ENCODE data around the gene FGF12. TPM values are rescaled to one million over a fixed set of nuclear protein-coding genes. Genes with fewer than 3 reads are reported as not detected.

FGF12 gene
- total and polyA plus RNA-seq, 4 donors, result 34.1 to 113 (median 78.0) TPM

- H3K27ac ChIP-seq (ENCODE audit: low read depth, low read length), result no peak overlapping the region
These were observed 283.1 kb downstream of the FGF12 start for GRCh38 chr3:192444096-192444790.

DNA sequence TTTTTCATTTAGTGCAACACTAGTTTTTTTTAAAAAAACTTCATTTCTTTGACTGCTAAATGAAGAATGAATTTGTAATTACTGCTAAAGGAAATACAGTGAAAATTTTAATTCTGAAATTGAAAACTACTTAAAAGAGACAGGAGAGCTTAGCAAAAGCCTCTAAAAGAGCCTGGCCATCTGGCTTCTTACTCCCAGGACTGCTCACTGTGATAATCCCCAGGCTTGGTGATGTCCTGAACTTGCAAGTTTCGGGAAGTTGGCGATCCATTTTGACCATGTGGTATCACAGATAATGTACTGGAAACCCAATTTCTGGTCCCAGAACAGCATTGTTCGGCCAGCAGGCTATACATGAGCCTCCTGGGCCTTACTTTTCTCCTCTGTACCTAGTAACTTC, 292.1 kb downstream of the FGF12 start:
- Histone ChIP-seq H3K4me3 (ENCODE audit: low read depth, low read length) (no peak overlapping the region), H3K4me1 (ENCODE audit: control insufficient read depth, insufficient read depth, low read length) (no peaks in the 10 kb centered on the region), H3K27ac (ENCODE audit: low read depth, low read length) (no peak overlapping the region), H3K9me3 (ENCODE audit: control insufficient read depth, insufficient read depth, low read length) (no peaks in the 10 kb centered on the region), H3K36me3 (ENCODE audit: control insufficient read depth, insufficient read depth, low read length) (no peaks in the 10 kb centered on the region), H3K27me3 (ENCODE audit: control insufficient read depth, insufficient read depth, low read length) (no peaks in the 10 kb centered on the region)
- no peak for DNase-seq (ENCODE audit: low read depth in 4 of 6, low spot score in 6 of 6)
- WGBS (ENCODE audit: insufficient coverage), result 91% methylated on average over 2 of the region's 3 CpGs

More at GRCh38 chr3:192444096-192444790, 283.1 kb downstream of the FGF12 start:
- H3K9me3 ChIP-seq (ENCODE audit: control insufficient read depth, insufficient read depth, low read length), result no peaks in the 10 kb centered on the region
- H3K4me1 ChIP-seq (ENCODE audit: control insufficient read depth, insufficient read depth, low read length), result no peaks in the 10 kb centered on the region
- no peak overlapping the region for H3K4me3 ChIP-seq (ENCODE audit: low read depth, low read length)
- DNase-seq (ENCODE audit: low read depth in 4 of 6, low spot score in 6 of 6), result peak; percentile 67 to 97 (median 78)
- H3K36me3 ChIP-seq (ENCODE audit: control insufficient read depth, insufficient read depth, low read length), result no peaks in the 10 kb centered on the region
- 16% methylated on average over 7 of the region's 12 CpGs for WGBS (ENCODE audit: insufficient coverage)
- H3K27me3 ChIP-seq (ENCODE audit: control insufficient read depth, insufficient read depth, low read length), result peaks cover 5% of the 10 kb centered on the region

GRCh38 chr3:192434186-192434585, 293.2 kb downstream of the FGF12 start:
- no peaks in the 10 kb centered on the region for H3K9me3 ChIP-seq (ENCODE audit: control insufficient read depth, insufficient read depth, low read length)
- H3K27me3 ChIP-seq (ENCODE audit: control insufficient read depth, insufficient read depth, low read length), result no peaks in the 10 kb centered on the region
- no peak overlapping the region for H3K4me3 ChIP-seq (ENCODE audit: low read depth, low read length)
- WGBS (ENCODE audit: insufficient coverage), result 89% methylated on average over 1 of the region's 2 CpGs
- H3K4me1 ChIP-seq (ENCODE audit: control insufficient read depth, insufficient read depth, low read length), result no peaks in the 10 kb centered on the region
- H3K36me3 ChIP-seq (ENCODE audit: control insufficient read depth, insufficient read depth, low read length), result no peaks in the 10 kb centered on the region
- no peak for DNase-seq (ENCODE audit: low read depth in 4 of 6, low spot score in 6 of 6)
- no peak overlapping the region for H3K27ac ChIP-seq (ENCODE audit: low read depth, low read length)

- no peaks in the 10 kb centered on the region for H3K36me3 ChIP-seq (ENCODE audit: control insufficient read depth, insufficient read depth, low read length)
- WGBS (ENCODE audit: insufficient coverage), result 83% methylated on average over 3 of the region's 5 CpGs
These were observed 293.6 kb downstream of the FGF12 start for GRCh38 chr3:192433704-192434103.

DNA sequence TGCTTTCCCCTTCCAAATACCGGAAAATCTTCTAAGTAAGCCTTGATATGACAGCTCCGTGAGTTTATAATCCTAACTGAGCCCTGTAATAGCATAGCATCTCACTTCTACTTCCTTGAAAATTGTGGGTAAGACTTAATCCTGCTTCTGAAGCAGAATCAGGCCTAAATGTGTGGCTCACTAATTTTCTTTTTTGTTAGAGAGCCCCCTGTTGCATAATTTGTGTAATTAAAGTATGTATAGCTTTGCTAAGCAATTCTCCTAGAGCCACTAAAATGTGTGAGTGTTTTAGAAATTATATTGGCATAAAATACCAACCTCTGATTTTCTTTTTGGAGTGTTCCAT, 304.4 kb downstream of the FGF12 start:
- DNase-seq (ENCODE audit: low read depth in 4 of 6, low spot score in 6 of 6), result peak in 2 of 6 donors; percentile 53 to 91
- no peaks in the 10 kb centered on the region for H3K9me3 ChIP-seq (ENCODE audit: control insufficient read depth, insufficient read depth, low read length)
- no peaks in the 10 kb centered on the region for H3K4me1 ChIP-seq (ENCODE audit: control insufficient read depth, insufficient read depth, low read length)
- H3K36me3 ChIP-seq (ENCODE audit: control insufficient read depth, insufficient read depth, low read length), result no peaks in the 10 kb centered on the region
- H3K27ac ChIP-seq (ENCODE audit: low read depth, low read length), result no peak overlapping the region
- H3K4me3 ChIP-seq (ENCODE audit: low read depth, low read length), result no peak overlapping the region
- H3K27me3 ChIP-seq (ENCODE audit: control insufficient read depth, insufficient read depth, low read length), result no peaks in the 10 kb centered on the region
- WGBS (ENCODE audit: insufficient coverage), result no CpG with 5 or more reads among the region's 2 CpGs

More at GRCh38 chr3:192433704-192434103, 293.6 kb downstream of the FGF12 start:
- Histone ChIP-seq H3K27ac (ENCODE audit: low read depth, low read length) (no peak overlapping the region), H3K27me3 (ENCODE audit: control insufficient read depth, insufficient read depth, low read length) (no peaks in the 10 kb centered on the region), H3K4me1 (ENCODE audit: control insufficient read depth, insufficient read depth, low read length) (no peaks in the 10 kb centered on the region), H3K4me3 (ENCODE audit: low read depth, low read length) (no peak overlapping the region), H3K9me3 (ENCODE audit: control insufficient read depth, insufficient read depth, low read length) (no peaks in the 10 kb centered on the region)
- DNase-seq (ENCODE audit: low read depth in 4 of 6, low spot score in 6 of 6), result no peak

DNA sequence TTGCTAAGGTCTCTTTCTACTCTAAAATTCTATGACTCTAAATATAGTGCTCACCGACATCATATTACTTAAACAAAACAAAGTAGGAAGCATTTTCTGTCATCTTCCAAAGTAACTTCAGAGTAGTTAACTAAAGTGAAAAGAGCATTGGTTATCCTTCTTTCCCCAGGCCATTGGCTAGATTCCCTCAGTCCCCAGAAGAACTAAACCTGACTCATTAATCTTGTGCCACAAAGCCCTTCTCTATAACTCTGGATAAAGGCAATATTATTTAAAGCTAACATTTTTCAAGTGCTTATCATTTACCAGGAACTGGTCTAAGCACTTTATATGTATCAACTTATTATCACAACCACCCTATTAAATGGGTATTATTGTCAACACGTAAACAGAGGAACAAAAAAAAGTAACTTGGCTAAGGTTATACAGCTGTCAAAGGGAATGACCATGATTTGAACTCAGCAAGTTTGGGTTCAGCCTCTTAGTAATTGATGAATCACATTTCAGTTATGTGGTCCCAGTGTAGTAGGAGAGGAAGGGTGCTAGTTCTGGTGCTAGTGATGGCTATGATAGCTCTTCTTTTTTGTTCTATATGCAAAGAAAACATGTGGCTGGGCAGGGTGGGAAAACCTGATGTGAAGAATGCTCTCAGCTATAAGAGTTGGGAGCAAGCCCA, 304.9 kb downstream of the FGF12 start:
- Histone ChIP-seq H3K4me1 (ENCODE audit: control insufficient read depth, insufficient read depth, low read length) (no peaks in the 10 kb centered on the region), H3K27me3 (ENCODE audit: control insufficient read depth, insufficient read depth, low read length) (no peaks in the 10 kb centered on the region), H3K9me3 (ENCODE audit: control insufficient read depth, insufficient read depth, low read length) (no peaks in the 10 kb centered on the region), H3K4me3 (ENCODE audit: low read depth, low read length) (no peak overlapping the region), H3K27ac (ENCODE audit: low read depth, low read length) (no peak overlapping the region), H3K36me3 (ENCODE audit: control insufficient read depth, insufficient read depth, low read length) (no peaks in the 10 kb centered on the region)
- no CpG with 5 or more reads among the region's 2 CpGs for WGBS (ENCODE audit: insufficient coverage)
- no peak for DNase-seq (ENCODE audit: low read depth in 4 of 6, low spot score in 6 of 6)

DNA sequence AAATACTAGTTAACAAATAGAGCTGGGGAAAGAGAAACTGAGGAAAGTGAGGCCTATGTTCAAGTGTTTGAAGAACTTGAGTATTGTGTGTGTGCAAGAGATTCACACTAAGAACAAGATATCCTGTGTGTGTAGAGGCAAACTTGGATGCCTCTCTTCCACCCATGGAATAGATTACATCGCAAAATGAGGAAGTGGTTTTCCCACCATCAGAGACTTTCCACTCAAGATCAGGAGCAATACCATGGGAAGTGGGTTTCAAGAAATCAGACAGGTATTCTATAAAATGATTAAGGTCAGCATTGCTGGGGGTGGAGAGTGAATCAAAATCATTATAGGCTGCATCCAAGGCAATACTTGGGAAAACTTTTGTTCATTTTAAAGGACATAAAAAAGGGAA, 308.0 kb downstream of the FGF12 start:
- H3K9me3 ChIP-seq (ENCODE audit: control insufficient read depth, insufficient read depth, low read length), result no peaks in the 10 kb centered on the region
- H3K4me1 ChIP-seq (ENCODE audit: control insufficient read depth, insufficient read depth, low read length), result no peaks in the 10 kb centered on the region
- no peaks in the 10 kb centered on the region for H3K36me3 ChIP-seq (ENCODE audit: control insufficient read depth, insufficient read depth, low read length)
- no peak overlapping the region for H3K27ac ChIP-seq (ENCODE audit: low read depth, low read length)
- no peaks in the 10 kb centered on the region for H3K27me3 ChIP-seq (ENCODE audit: control insufficient read depth, insufficient read depth, low read length)
- H3K4me3 ChIP-seq (ENCODE audit: low read depth, low read length), result no peak overlapping the region
- no peak for DNase-seq (ENCODE audit: low read depth in 4 of 6, low spot score in 6 of 6)
- WGBS (ENCODE audit: insufficient coverage), result no CpG with 5 or more reads among the region's 1 CpG

- Histone ChIP-seq H3K27me3 (ENCODE audit: control insufficient read depth, insufficient read depth, low read length) (peaks cover 2% of the 10 kb centered on the region), H3K27ac (ENCODE audit: low read depth, low read length) (no peak overlapping the region), H3K4me3 (ENCODE audit: low read depth, low read length) (no peak overlapping the region), H3K36me3 (ENCODE audit: control insufficient read depth, insufficient read depth, low read length) (no peaks in the 10 kb centered on the region), H3K9me3 (ENCODE audit: control insufficient read depth, insufficient read depth, low read length) (no peaks in the 10 kb centered on the region), H3K4me1 (ENCODE audit: control insufficient read depth, insufficient read depth, low read length) (no peaks in the 10 kb centered on the region)
- no peak for DNase-seq (ENCODE audit: low read depth in 4 of 6, low spot score in 6 of 6)
These were observed 309.7 kb downstream of the FGF12 start for GRCh38 chr3:192417559-192418055.

- Histone ChIP-seq H3K27me3 (ENCODE audit: control insufficient read depth, insufficient read depth, low read length) (peaks cover 2% of the 10 kb centered on the region), H3K4me3 (ENCODE audit: low read depth, low read length) (no peak overlapping the region), H3K9me3 (ENCODE audit: control insufficient read depth, insufficient read depth, low read length) (no peaks in the 10 kb centered on the region), H3K4me1 (ENCODE audit: control insufficient read depth, insufficient read depth, low read length) (no peaks in the 10 kb centered on the region), H3K27ac (ENCODE audit: low read depth, low read length) (no peak overlapping the region), H3K36me3 (ENCODE audit: control insufficient read depth, insufficient read depth, low read length) (no peaks in the 10 kb centered on the region)
- DNase-seq (ENCODE audit: low read depth in 4 of 6, low spot score in 6 of 6), result peak in 1 of 6 donors; percentile 29
- no CpG with 5 or more reads among the region's 2 CpGs for WGBS (ENCODE audit: insufficient coverage)
These were observed 310.3 kb downstream of the FGF12 start for GRCh38 chr3:192417017-192417416.

DNA sequence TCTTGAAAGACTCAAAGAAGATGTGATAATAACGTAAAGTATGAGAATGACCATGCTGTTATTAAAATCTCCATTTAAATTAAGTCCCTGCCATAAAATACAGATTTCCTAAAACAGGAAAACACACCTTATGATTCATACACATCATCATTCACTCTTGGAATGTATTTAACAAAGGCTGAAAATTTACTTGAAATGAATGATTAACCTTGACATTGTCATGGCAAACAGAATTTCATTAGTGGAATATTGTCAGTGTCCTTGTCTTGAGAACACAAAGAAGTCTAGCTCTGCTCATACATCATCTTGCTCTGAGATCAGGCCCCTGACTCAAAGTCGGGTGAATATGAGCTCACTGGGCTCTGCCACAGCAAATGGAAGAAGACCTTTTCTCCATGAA, 313.9 kb downstream of the FGF12 start:
- DNase-seq (ENCODE audit: low read depth in 4 of 6, low spot score in 6 of 6), result no peak
- no CpG with 5 or more reads among the region's 2 CpGs for WGBS (ENCODE audit: insufficient coverage)
- no peak overlapping the region for H3K4me3 ChIP-seq (ENCODE audit: low read depth, low read length)
- peaks cover 12% of the 10 kb centered on the region for H3K27me3 ChIP-seq (ENCODE audit: control insufficient read depth, insufficient read depth, low read length)
- H3K4me1 ChIP-seq (ENCODE audit: control insufficient read depth, insufficient read depth, low read length), result peaks cover 7% of the 10 kb centered on the region
- H3K9me3 ChIP-seq (ENCODE audit: control insufficient read depth, insufficient read depth, low read length), result no peaks in the 10 kb centered on the region
- no peak overlapping the region for H3K27ac ChIP-seq (ENCODE audit: low read depth, low read length)
- no peaks in the 10 kb centered on the region for H3K36me3 ChIP-seq (ENCODE audit: control insufficient read depth, insufficient read depth, low read length)
